Right lobe of liver (tissue), 6 donors: ENCODE measurements around the gene NFIA. TPM values are rescaled to one million over a fixed set of nuclear protein-coding genes. Genes with fewer than 3 reads are reported as not detected.
A peak's percentile ranks its signal among the peaks of the same experiment; 100 is the strongest.

Experiments
- ATAC-seq, 4 donors: fragments of 200-7000 bp; cut with Tn5 transposase; one replicate each; pipeline ENCODE4 v1.9.1; 2020; ENCODE audit warnings: mild to moderate bottlenecking in 4 of 4, moderate library complexity in 4 of 4
- DNase-seq, 3 donors: peaks; one replicate each; pipeline ENCODE4 v3.0.0-alpha.2; 2020
- H3K27ac ChIP-seq, 3 donors: fragments of 200-600 bp; one replicate each; pipeline ENCODE4 v1.8.0; 2022
- H3K27me3 ChIP-seq, 2 donors: fragments of 200-600 bp; one replicate each; pipeline ENCODE4 v1.8.0; 2022
- H3K36me3 ChIP-seq, 4 donors: fragments of 200-600 bp; sonication (generic) in 1 of 4; one replicate each; pipeline versions ENCODE4 v1.5.1 to v1.8.0; 2017 to 2022; ENCODE audit warnings: control low read depth in 1 of 4
- H3K4me1 ChIP-seq, 4 donors: fragments of 200-600 bp; sonication (generic) in 1 of 4; one replicate each; pipeline versions ENCODE4 v1.5.1 to v1.8.0; 2017 to 2022; ENCODE audit warnings: control low read depth in 1 of 4
- H3K4me3 ChIP-seq, 3 donors: fragments of 200-600 bp; one replicate each; pipeline ENCODE4 v1.8.0; 2022
- H3K9me3 ChIP-seq, 4 donors: fragments of 200-600 bp; sonication (generic) in 1 of 4; one replicate each; pipeline versions ENCODE4 v1.5.1 to v1.8.0; 2017 to 2022; ENCODE audit warnings: control low read depth in 1 of 4
- POLR2A ChIP-seq: fragments of 450-650 bp; IDR thresholded peaks from one replicate; pipeline ENCODE4 v1.6.1; 2017; ENCODE audit warnings: antibody characterized with exemption, mild to moderate bottlenecking
- WGBS: methylation state at CpG from one replicate; pipeline ENCODE4 v1.1.6; 2018; ENCODE audit warnings: low coverage, low lambda C conversion rate; ENCODE audit not compliant: insufficient coverage; ENCODE audit errors: missing lambda C conversion rate; 5-methylcytosine and 5-hydroxymethylcytosine counted together
- intact Hi-C, 2 donors: fragments of 100-400 bp; cut with DNase I; formaldehyde crosslinking; loops; one replicate each; pipeline versions ENCODE4 v1.11.2 to v1.14.1; 2022
- total RNA-seq, 6 experiments: library from RNA; depleted of rRNA in 2 of 6; stranded (reverse); fragments of >200 nt in 2 of 6; fragmentation: NEBNext Ultra II Directional in 3 of 6; extraction: Animal tissue kit (Norgen Biotek cat#: 25700) in 3 of 6; gene quantifications; one replicate each; pipeline versions ENCODE4 v1.1.0 to v1.2.4, GENCODE V29; 2016 to 2023
- TF ChIP-seq, protein P1 (sequence below), 4 donors: fragments of 200-600 bp in 3 of 4; fragments of 450-650 bp in 1 of 4; IDR thresholded peaks; one replicate each; pipeline versions ENCODE4 v1.5.1 to v1.8.0; 2016 to 2022; ENCODE audit warnings: antibody characterized with exemption in 4 of 4, mild to moderate bottlenecking in 2 of 4
- donor health status: DM: no; HTN: yes; CAD: no.
- donor health status: DM: no; HTN: no; CAD: no.
- donor health status: DM: no; HTN: no; CAD: no.
- donor health status: DM: no; HTN: yes; CAD: no.
- donor health status: DM: no; HTN: yes; CAD: no.

Gene NFIA
- total RNA-seq, 6 experiments from 2014 or later, result 36.7 to 97.2 (median 57.9) TPM

DNA sequence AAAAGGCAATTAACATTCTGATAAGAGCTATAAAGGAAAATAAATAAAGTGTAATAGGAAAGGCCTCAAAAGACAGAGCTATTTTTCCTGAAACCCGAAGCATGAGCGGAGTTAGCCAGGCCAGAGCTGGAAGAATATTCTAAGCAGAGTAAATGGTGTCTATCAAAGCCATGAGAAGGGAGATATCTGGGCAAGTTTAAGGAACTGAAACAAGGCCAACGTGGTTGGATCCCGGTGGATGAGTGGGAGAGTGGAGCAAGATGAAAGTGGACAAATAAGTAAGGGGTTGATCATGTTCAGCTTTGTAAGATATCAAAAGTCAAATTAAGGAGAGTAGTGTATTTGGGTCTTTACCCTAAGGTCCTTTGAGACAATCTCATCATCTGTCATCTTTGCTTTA, 408.6 kb downstream of the NFIA start:
- H3K4me1 ChIP-seq, result no peaks in the 10 kb centered on the region
- ATAC-seq (no peak), DNase-seq (no peak)
- TF ChIP-seq, protein P1, sequence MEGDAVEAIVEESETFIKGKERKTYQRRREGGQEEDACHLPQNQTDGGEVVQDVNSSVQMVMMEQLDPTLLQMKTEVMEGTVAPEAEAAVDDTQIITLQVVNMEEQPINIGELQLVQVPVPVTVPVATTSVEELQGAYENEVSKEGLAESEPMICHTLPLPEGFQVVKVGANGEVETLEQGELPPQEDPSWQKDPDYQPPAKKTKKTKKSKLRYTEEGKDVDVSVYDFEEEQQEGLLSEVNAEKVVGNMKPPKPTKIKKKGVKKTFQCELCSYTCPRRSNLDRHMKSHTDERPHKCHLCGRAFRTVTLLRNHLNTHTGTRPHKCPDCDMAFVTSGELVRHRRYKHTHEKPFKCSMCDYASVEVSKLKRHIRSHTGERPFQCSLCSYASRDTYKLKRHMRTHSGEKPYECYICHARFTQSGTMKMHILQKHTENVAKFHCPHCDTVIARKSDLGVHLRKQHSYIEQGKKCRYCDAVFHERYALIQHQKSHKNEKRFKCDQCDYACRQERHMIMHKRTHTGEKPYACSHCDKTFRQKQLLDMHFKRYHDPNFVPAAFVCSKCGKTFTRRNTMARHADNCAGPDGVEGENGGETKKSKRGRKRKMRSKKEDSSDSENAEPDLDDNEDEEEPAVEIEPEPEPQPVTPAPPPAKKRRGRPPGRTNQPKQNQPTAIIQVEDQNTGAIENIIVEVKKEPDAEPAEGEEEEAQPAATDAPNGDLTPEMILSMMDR (IDR thresholded peaks at IDR 0.05), result no peak
- no peak for TF ChIP-seq POLR2A
- intact Hi-C loops, result no loop called here
- no peaks in the 10 kb centered on the region for H3K36me3 ChIP-seq
- no peak overlapping the region for H3K27ac ChIP-seq
- no peaks in the 10 kb centered on the region for H3K27me3 ChIP-seq
- H3K9me3 ChIP-seq, result no peaks in the 10 kb centered on the region
- H3K4me3 ChIP-seq, result no peak overlapping the region
- WGBS, result 71% methylated on average over 4 of the region's 4 CpGs

- Histone ChIP-seq H3K4me1 (no peaks in the 10 kb centered on the region), H3K27ac (no peak overlapping the region)
Measured at GRCh38 chr1:61491497-61491896, 409.1 kb downstream of the NFIA start.

GRCh38 chr1:61494000-61494399, 411.6 kb downstream of the NFIA start:
- intact Hi-C loops, result no loop called here
- WGBS, result 54% methylated on average over 2 of the region's 3 CpGs
- H3K4me3 ChIP-seq, result no peak overlapping the region
- DNase-seq, result no peak
- no peak for ATAC-seq
- H3K4me1 ChIP-seq, result no peaks in the 10 kb centered on the region
- no peaks in the 10 kb centered on the region for H3K36me3 ChIP-seq
- H3K27ac ChIP-seq, result no peak overlapping the region
- H3K9me3 ChIP-seq, result no peaks in the 10 kb centered on the region
- TF ChIP-seq POLR2A, result no peak
- TF ChIP-seq, protein P1 (IDR thresholded peaks at IDR 0.05), result no peak
- no peaks in the 10 kb centered on the region for H3K27me3 ChIP-seq

More at GRCh38 chr1:61491497-61491896, 409.1 kb downstream of the NFIA start:
- intact Hi-C loops, result no loop called here
- H3K36me3 ChIP-seq, result no peaks in the 10 kb centered on the region
- ATAC-seq (peak in 2 of 4 donors; percentile 14 to 28), DNase-seq (no peak)
- 76% methylated on average over 4 of the region's 4 CpGs for WGBS
- no peaks in the 10 kb centered on the region for H3K27me3 ChIP-seq
- no peaks in the 10 kb centered on the region for H3K9me3 ChIP-seq
- H3K4me3 ChIP-seq, result no peak overlapping the region
- TF ChIP-seq, protein P1 (IDR thresholded peaks at IDR 0.05), result no peak
- no peak for TF ChIP-seq POLR2A

GRCh38 chr1:61496501-61496900, 414.1 kb downstream of the NFIA start:
- no peaks in the 10 kb centered on the region for H3K9me3 ChIP-seq
- no peaks in the 10 kb centered on the region for H3K27me3 ChIP-seq
- H3K27ac ChIP-seq, result no peak overlapping the region
- TF ChIP-seq, protein P1 (IDR thresholded peaks at IDR 0.05), result no peak
- no peak for TF ChIP-seq POLR2A
- no peaks in the 10 kb centered on the region for H3K36me3 ChIP-seq
- no peak overlapping the region for H3K4me3 ChIP-seq
- intact Hi-C loops, result no loop called here
- DNase-seq (no peak), ATAC-seq (no peak)
- no peaks in the 10 kb centered on the region for H3K4me1 ChIP-seq
- 39% methylated on average over 4 of the region's 4 CpGs for WGBS

GRCh38 chr1:61497013-61497412, 414.7 kb downstream of the NFIA start:
- TF ChIP-seq POLR2A, result no peak
- TF ChIP-seq, protein P1 (IDR thresholded peaks at IDR 0.05), result no peak
- no peak for ATAC-seq
- 75% methylated on average over 3 of the region's 3 CpGs for WGBS
- Histone ChIP-seq H3K27ac (no peak overlapping the region), H3K9me3 (no peaks in the 10 kb centered on the region), H3K4me3 (no peak overlapping the region), H3K4me1 (no peaks in the 10 kb centered on the region), H3K27me3 (no peaks in the 10 kb centered on the region), H3K36me3 (no peaks in the 10 kb centered on the region)
- intact Hi-C loops, result no loop called here
- no peak for DNase-seq
